HepG2 (cell line): Measurements from ENCODE around the gene PLXNA3. TPM values are rescaled to one million over a fixed set of nuclear protein-coding genes. Genes with fewer than 3 reads are reported as not detected.

Source experiments
- GABPB1 ChIP-seq: IDR thresholded peaks from 2 replicates; pipeline ENCODE4 v1.6.1; 2016; ENCODE audit warnings: mild to moderate bottlenecking, missing genetic modification reagents, moderate library complexity, missing compliant biosample characterization
- HOXD1 ChIP-seq: sonication (generic); formaldehyde crosslinking; IDR thresholded peaks from 2 replicates; pipeline ENCODE4 v1.5.0; 2020; ENCODE audit warnings: missing genetic modification reagents
- RFXAP ChIP-seq: sonication (generic); formaldehyde crosslinking; IDR thresholded peaks from 2 replicates; pipeline ENCODE4 v1.4.0; 2020; ENCODE audit warnings: missing genetic modification reagents, borderline replicate concordance
- SRSF1 ChIP-seq: fragments of 200-400 bp; formaldehyde crosslinking; optimal IDR thresholded peaks from 2 replicates; pipeline ENCODE3; 2017; ENCODE audit warnings: mild to moderate bottlenecking, low read depth, low read length, moderate library complexity
- TEAD2 ChIP-seq: sonication (generic); formaldehyde crosslinking; IDR thresholded peaks from 2 replicates; pipeline ENCODE4 v1.9.0; 2021; ENCODE audit warnings: missing genetic modification reagents
- ZNF230 ChIP-seq: sonication (generic); formaldehyde crosslinking; IDR thresholded peaks from 2 replicates; pipeline ENCODE4 v1.4.0; 2020; ENCODE audit warnings: mild to moderate bottlenecking, missing genetic modification reagents
- ZNF724P ChIP-seq: sonication (generic); formaldehyde crosslinking; IDR thresholded peaks from 2 replicates; pipeline ENCODE4 v1.8.0; 2022; ENCODE audit warnings: missing genetic modification reagents, borderline replicate concordance
- ZNF773 ChIP-seq: sonication (generic); formaldehyde crosslinking; IDR thresholded peaks from 2 replicates; pipeline ENCODE4 v1.4.0; 2020; ENCODE audit warnings: missing genetic modification reagents, borderline replicate concordance
- polyA plus RNA-seq, 8 experiments: library from polyadenylated mRNA; depleted of rRNA in 3 of 8; stranded (reverse) in 7 of 8; unstranded in 1 of 8; fragments of >200 nt; fragmentation: Illumina TruSeq in 4 of 8; extraction: Trizol in 4 of 8; gene quantifications; 2 replicates each; pipeline versions ENCODE4 v1.2.1 to v1.2.3, GENCODE V29; 2011 to 2016; ENCODE audit warnings: low read depth in 4 of 8, missing spikeins in 1 of 8, mixed read lengths in 1 of 8; ENCODE audit not compliant: insufficient read depth in 1 of 8
- total RNA-seq, 5 experiments: library from RNA; depleted of rRNA; stranded (reverse); fragments of >200 nt; fragmentation: Illumina TruSeq; extraction: Trizol; gene quantifications; 2 replicates each; pipeline ENCODE4 v1.2.3, GENCODE V29; 2016; ENCODE audit warnings: low read depth in 1 of 5
- TF ChIP-seq, protein P1 (sequence below): sonication (generic); formaldehyde crosslinking; IDR thresholded peaks from 2 replicates; pipeline ENCODE4 v1.9.0; 2021; ENCODE audit warnings: mild to moderate bottlenecking, missing genetic modification reagents
- TF ChIP-seq, protein P2 (sequence below): IDR thresholded peaks from 2 replicates; pipeline ENCODE4 v1.4.0; 2020; ENCODE audit warnings: mild to moderate bottlenecking, missing genetic modification reagents
- TF ChIP-seq, protein P3 (sequence below): sonication (generic); formaldehyde crosslinking; IDR thresholded peaks from 2 replicates; pipeline ENCODE4 v1.5.0; 2020; ENCODE audit warnings: missing genetic modification reagents
- TF ChIP-seq, protein P4 (sequence below): sonication (generic); formaldehyde crosslinking; IDR thresholded peaks from 2 replicates; pipeline ENCODE4 v1.4.0; 2020; ENCODE audit warnings: mild to moderate bottlenecking, missing genetic modification reagents
- TF ChIP-seq, protein P5 (sequence below): sonication (generic); formaldehyde crosslinking; IDR thresholded peaks from 2 replicates; pipeline ENCODE4 v1.8.1; 2023; ENCODE audit warnings: missing genetic modification reagents, mild to moderate bottlenecking, borderline replicate concordance
- TF ChIP-seq, protein P6 (sequence below): sonication (generic); formaldehyde crosslinking; IDR thresholded peaks from 2 replicates; pipeline ENCODE4 v1.4.0; 2020; ENCODE audit warnings: missing genetic modification reagents
- TF ChIP-seq, protein P7 (sequence below): sonication (generic); formaldehyde crosslinking; IDR thresholded peaks from 2 replicates; pipeline ENCODE4 v1.4.0; 2020; ENCODE audit warnings: mild to moderate bottlenecking, missing genetic modification reagents

Gene PLXNA3
- total and polyA plus RNA-seq, 2 of the 13 experiments (the other 11 are each of a cell fraction or from before 2014, with no cell fraction given) = 5.8 to 20.6 TPM

DNA sequence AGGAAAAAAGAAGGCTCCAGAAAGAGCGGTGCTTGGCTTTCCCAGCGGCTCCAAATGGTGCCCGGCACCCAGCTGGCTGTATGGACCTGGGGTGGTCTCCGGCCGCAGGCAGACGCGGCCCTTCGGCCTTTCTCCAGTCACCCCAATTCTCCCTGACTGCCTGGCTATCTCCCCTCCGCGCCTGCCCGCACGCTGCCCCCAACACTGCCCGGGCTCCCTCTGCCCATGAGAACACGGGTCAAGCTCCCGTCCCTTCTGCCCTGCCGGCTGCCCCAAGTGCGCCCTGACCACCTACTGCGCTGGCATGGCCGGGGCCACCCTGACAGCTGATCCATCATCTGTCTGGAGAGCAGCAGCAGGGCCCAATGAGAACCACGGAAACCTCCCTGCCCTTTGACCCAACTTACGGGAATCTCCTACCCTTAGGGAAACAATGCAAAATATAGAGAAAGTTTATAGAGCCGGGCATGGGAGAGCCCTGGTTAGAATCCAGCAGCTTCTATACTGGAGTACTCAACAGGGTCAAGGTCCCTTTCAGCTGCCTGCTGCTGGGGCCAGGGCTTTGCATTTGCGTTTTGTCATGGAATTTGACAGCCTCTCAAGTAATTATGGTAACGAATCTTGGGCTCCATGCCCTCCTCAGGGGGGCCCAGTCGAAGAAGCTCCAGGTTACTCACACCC is 59.2 kb downstream of the PLXNA3 start (continued):
- TF ChIP-seq, protein P1, sequence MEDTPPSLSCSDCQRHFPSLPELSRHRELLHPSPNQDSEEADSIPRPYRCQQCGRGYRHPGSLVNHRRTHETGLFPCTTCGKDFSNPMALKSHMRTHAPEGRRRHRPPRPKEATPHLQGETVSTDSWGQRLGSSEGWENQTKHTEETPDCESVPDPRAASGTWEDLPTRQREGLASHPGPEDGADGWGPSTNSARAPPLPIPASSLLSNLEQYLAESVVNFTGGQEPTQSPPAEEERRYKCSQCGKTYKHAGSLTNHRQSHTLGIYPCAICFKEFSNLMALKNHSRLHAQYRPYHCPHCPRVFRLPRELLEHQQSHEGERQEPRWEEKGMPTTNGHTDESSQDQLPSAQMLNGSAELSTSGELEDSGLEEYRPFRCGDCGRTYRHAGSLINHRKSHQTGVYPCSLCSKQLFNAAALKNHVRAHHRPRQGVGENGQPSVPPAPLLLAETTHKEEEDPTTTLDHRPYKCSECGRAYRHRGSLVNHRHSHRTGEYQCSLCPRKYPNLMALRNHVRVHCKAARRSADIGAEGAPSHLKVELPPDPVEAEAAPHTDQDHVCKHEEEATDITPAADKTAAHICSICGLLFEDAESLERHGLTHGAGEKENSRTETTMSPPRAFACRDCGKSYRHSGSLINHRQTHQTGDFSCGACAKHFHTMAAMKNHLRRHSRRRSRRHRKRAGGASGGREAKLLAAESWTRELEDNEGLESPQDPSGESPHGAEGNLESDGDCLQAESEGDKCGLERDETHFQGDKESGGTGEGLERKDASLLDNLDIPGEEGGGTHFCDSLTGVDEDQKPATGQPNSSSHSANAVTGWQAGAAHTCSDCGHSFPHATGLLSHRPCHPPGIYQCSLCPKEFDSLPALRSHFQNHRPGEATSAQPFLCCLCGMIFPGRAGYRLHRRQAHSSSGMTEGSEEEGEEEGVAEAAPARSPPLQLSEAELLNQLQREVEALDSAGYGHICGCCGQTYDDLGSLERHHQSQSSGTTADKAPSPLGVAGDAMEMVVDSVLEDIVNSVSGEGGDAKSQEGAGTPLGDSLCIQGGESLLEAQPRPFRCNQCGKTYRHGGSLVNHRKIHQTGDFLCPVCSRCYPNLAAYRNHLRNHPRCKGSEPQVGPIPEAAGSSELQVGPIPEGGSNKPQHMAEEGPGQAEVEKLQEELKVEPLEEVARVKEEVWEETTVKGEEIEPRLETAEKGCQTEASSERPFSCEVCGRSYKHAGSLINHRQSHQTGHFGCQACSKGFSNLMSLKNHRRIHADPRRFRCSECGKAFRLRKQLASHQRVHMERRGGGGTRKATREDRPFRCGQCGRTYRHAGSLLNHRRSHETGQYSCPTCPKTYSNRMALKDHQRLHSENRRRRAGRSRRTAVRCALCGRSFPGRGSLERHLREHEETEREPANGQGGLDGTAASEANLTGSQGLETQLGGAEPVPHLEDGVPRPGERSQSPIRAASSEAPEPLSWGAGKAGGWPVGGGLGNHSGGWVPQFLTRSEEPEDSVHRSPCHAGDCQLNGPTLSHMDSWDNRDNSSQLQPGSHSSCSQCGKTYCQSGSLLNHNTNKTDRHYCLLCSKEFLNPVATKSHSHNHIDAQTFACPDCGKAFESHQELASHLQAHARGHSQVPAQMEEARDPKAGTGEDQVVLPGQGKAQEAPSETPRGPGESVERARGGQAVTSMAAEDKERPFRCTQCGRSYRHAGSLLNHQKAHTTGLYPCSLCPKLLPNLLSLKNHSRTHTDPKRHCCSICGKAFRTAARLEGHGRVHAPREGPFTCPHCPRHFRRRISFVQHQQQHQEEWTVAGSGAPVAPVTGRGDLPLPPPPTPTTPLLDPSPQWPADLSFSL = no peak
- TF ChIP-seq RFXAP (CRISPR knock-in tag) = no peak
- TF ChIP-seq, protein P2, sequence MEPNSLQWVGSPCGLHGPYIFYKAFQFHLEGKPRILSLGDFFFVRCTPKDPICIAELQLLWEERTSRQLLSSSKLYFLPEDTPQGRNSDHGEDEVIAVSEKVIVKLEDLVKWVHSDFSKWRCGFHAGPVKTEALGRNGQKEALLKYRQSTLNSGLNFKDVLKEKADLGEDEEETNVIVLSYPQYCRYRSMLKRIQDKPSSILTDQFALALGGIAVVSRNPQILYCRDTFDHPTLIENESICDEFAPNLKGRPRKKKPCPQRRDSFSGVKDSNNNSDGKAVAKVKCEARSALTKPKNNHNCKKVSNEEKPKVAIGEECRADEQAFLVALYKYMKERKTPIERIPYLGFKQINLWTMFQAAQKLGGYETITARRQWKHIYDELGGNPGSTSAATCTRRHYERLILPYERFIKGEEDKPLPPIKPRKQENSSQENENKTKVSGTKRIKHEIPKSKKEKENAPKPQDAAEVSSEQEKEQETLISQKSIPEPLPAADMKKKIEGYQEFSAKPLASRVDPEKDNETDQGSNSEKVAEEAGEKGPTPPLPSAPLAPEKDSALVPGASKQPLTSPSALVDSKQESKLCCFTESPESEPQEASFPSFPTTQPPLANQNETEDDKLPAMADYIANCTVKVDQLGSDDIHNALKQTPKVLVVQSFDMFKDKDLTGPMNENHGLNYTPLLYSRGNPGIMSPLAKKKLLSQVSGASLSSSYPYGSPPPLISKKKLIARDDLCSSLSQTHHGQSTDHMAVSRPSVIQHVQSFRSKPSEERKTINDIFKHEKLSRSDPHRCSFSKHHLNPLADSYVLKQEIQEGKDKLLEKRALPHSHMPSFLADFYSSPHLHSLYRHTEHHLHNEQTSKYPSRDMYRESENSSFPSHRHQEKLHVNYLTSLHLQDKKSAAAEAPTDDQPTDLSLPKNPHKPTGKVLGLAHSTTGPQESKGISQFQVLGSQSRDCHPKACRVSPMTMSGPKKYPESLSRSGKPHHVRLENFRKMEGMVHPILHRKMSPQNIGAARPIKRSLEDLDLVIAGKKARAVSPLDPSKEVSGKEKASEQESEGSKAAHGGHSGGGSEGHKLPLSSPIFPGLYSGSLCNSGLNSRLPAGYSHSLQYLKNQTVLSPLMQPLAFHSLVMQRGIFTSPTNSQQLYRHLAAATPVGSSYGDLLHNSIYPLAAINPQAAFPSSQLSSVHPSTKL (CRISPR knock-in tag) = peak; percentile 26; the same call in 1 of the 2 replicates
- no peak for TF ChIP-seq TEAD2 (CRISPR knock-in tag)
- TF ChIP-seq HOXD1 = peak; percentile 99
- no peak for TF ChIP-seq ZNF773 (CRISPR knock-in tag)
- TF ChIP-seq, protein P3, sequence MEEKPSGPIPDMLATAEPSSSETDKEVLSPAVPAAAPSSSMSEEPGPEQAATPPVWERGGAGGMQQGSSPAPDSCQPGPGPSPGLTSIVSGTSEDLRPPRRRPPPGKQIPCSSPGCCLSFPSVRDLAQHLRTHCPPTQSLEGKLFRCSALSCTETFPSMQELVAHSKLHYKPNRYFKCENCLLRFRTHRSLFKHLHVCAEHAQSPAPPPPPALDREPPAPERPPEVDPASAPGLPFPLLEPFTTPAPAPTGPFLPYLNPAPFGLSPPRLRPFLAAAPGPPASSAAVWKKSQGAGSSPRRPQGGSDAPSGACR = no peak
- TF ChIP-seq, protein P4, sequence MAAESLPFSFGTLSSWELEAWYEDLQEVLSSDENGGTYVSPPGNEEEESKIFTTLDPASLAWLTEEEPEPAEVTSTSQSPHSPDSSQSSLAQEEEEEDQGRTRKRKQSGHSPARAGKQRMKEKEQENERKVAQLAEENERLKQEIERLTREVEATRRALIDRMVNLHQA (CRISPR knock-in tag) = no peak
- TF ChIP-seq, protein P5, sequence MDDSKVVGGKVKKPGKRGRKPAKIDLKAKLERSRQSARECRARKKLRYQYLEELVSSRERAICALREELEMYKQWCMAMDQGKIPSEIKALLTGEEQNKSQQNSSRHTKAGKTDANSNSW (CRISPR knock-in tag) = no peak
- TF ChIP-seq, protein P6, sequence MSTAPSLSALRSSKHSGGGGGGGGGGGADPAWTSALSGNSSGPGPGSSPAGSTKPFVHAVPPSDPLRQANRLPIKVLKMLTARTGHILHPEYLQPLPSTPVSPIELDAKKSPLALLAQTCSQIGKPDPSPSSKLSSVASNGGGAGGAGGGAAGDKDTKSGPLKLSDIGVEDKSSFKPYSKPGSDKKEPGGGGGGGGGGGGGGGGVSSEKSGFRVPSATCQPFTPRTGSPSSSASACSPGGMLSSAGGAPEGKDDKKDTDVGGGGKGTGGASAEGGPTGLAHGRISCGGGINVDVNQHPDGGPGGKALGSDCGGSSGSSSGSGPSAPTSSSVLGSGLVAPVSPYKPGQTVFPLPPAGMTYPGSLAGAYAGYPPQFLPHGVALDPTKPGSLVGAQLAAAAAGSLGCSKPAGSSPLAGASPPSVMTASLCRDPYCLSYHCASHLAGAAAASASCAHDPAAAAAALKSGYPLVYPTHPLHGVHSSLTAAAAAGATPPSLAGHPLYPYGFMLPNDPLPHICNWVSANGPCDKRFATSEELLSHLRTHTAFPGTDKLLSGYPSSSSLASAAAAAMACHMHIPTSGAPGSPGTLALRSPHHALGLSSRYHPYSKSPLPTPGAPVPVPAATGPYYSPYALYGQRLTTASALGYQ (CRISPR knock-in tag) = no peak
- TF ChIP-seq SRSF1 = no peak
- no peak for TF ChIP-seq ZNF724P (CRISPR knock-in tag)
- peak; percentile 22; the same call in 1 of the 2 replicates for TF ChIP-seq GABPB1 (CRISPR knock-in tag)
- TF ChIP-seq ZNF230 (CRISPR knock-in tag) = no peak
- TF ChIP-seq, protein P7, sequence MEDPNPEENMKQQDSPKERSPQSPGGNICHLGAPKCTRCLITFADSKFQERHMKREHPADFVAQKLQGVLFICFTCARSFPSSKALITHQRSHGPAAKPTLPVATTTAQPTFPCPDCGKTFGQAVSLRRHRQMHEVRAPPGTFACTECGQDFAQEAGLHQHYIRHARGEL (CRISPR knock-in tag) = no peak
